ENCODE results near the gene KIZ.

KIZ gene

DNA sequence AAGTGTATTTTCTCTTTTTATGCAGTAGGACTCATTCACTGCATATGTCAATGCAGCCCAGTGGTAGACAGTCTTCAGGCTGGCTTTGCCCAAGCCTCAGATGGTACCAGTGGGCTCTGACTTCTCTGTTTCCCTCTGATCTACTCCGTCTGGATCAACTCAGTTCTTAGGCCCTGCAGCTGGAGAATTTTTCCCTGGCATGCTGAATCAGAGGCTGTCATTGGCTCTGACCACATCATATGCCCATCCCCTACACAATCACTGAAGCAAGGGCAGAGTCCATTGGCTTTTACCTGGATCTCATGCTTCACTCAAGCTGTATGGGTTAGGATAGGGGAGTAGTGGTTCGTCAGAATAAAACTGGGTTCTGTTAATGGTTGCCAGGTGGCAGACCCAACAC is 57.8 kb downstream of the KIZ start:
- in situ Hi-C loops (cut with MboI; ENCODE audit: low sequenced_read_pairs, unreplicated experiment): no loop called here
- no peak for DNase-seq (ENCODE audit: low spot score)
- TF ChIP-seq CTCF (IDR thresholded peaks at IDR 0.05; ENCODE audit: borderline replicate concordance, control extremely low read depth, extremely low read depth, insufficient read depth, missing control alignments): no peak

- DNase-seq (ENCODE audit: low spot score): no peak
- no peak for TF ChIP-seq CTCF (IDR thresholded peaks at IDR 0.05; ENCODE audit: borderline replicate concordance, control extremely low read depth, extremely low read depth, insufficient read depth, missing control alignments)
- in situ Hi-C loops (cut with MboI; ENCODE audit: low sequenced_read_pairs, unreplicated experiment): no loop called here
Measured at GRCh38 chr20:21184819-21185218, 58.9 kb downstream of the KIZ start.

GRCh38 chr20:21185849-21186248 is 60.0 kb downstream of the KIZ start:
- TF ChIP-seq CTCF (IDR thresholded peaks at IDR 0.05; ENCODE audit: borderline replicate concordance, control extremely low read depth, extremely low read depth, insufficient read depth, missing control alignments): no peak
- no peak for DNase-seq (ENCODE audit: low spot score)
- in situ Hi-C loops (cut with MboI; ENCODE audit: low sequenced_read_pairs, unreplicated experiment): no loop called here

GRCh38 chr20:21189761-21190523 is 64.1 kb downstream of the KIZ start:
- TF ChIP-seq CTCF (IDR thresholded peaks at IDR 0.05; ENCODE audit: borderline replicate concordance, control extremely low read depth, extremely low read depth, insufficient read depth, missing control alignments): no peak
- DNase-seq (ENCODE audit: low spot score): no peak
- in situ Hi-C loops (cut with MboI; ENCODE audit: low sequenced_read_pairs, unreplicated experiment): no loop called here

DNA sequence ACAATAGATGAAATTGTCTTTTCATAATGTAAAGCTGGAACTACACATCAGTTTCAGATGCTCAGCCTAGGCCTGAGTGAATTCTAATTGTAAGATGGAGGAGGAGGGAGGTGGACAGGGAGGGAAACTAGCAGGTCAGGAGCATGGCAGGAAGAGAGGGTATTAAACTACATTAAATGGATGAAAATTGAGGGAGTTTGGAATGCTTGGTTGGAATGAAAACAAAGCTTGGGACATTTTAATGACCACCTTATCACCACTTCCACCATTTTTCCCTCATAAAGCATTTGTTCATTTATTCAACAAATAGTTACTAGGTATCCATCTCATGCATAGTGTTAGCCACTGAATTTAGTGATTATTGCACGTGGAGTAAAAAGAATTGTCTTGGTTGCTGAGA is 65.0 kb downstream of the KIZ start:
- in situ Hi-C loops (cut with MboI; ENCODE audit: low sequenced_read_pairs, unreplicated experiment): no loop called here
- DNase-seq (ENCODE audit: low spot score): no peak
- TF ChIP-seq CTCF (IDR thresholded peaks at IDR 0.05; ENCODE audit: borderline replicate concordance, control extremely low read depth, extremely low read depth, insufficient read depth, missing control alignments): no peak

DNA sequence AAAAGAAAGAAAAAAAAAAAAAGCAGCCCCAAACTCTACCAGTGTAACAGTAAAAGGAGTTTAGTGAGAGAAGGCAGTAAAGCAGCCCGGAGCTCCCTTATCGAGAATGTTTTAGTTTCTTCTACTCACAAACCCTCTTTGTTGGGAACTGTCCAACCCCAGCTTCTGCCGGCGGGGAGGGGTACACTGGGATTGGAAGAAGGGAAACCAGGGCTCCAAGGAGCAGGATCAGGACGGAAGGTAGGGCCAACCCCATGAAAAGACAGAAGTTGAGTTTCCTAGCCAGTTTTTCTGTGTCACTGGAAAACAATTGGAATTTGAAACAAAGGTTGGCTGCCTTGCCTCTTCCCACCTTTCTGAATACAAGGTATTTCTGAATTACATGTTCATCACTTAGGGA is 66.0 kb downstream of the KIZ start:
- no peak for TF ChIP-seq CTCF (IDR thresholded peaks at IDR 0.05; ENCODE audit: borderline replicate concordance, control extremely low read depth, extremely low read depth, insufficient read depth, missing control alignments)
- no peak for DNase-seq (ENCODE audit: low spot score)
- in situ Hi-C loops (cut with MboI; ENCODE audit: low sequenced_read_pairs, unreplicated experiment): no loop called here

Data from GM13976 (cell line).